CD4-positive, alpha-beta T cell treated with Interleukin-4 for 1 hour (primary cell): ENCODE data around the gene LYPD6B.

Source experiments
- DNase-seq, 2 donors: peaks; one replicate each; pipeline ENCODE4 v3.0.0-alpha.2; 2020 to 2022

LYPD6B gene

GRCh38 chr2:149167001-149167780 lies 128.7 kb downstream of the LYPD6B start:
- peak; percentile 15 to 28 for DNase-seq

GRCh38 chr2:149167941-149168340 lies 129.4 kb downstream of the LYPD6B start:
- peak in 1 of 2 donors; percentile 38 for DNase-seq

GRCh38 chr2:149169656-149170055 lies 131.2 kb downstream of the LYPD6B start:
- no peak for DNase-seq

- DNase-seq: no peak
Measured at GRCh38 chr2:149170156-149170555, 131.7 kb downstream of the LYPD6B start.

GRCh38 chr2:149170911-149171310 lies 132.4 kb downstream of the LYPD6B start:
- DNase-seq: no peak

DNA sequence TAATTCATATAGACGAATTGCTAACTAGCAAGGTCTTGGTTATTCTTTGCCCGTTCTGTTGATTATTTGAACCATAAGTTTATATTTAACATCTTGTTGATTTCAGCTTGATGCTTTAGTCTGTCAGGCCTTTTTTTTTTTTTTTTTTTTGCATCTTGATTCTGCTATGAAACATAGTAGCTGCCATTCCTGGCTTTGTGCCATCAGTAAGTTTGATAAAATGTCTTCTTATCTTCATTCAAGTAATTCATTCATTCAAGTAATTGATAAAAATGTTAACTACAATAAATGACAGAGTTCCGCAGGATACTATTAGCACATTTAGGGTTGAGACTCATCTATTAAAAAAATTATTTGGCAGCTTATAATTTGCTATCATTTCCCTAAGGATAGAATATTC lies 134.7 kb downstream of the LYPD6B start:
- DNase-seq: no peak

GRCh38 chr2:149175956-149176355 lies 137.5 kb downstream of the LYPD6B start:
- no peak for DNase-seq

DNA sequence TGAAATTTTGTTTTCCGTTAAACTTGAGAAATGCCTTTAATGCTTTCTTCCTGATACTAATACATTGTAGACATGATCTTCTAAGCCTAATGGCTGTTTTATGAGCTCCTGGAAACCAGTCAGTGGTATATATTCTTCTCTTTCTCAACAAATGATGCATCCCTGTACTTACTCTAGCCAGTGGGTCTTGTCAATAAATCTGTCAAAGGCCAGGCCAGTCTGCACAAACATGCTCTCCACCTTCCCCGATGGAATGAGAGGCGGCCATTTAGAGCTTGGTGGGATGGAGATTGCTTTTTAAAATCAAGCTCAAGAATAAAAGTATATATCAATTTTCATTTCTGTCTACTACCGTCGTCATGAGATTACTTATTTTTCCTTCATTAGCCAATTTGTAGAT lies 140.1 kb downstream of the LYPD6B start:
- no peak for DNase-seq

DNA sequence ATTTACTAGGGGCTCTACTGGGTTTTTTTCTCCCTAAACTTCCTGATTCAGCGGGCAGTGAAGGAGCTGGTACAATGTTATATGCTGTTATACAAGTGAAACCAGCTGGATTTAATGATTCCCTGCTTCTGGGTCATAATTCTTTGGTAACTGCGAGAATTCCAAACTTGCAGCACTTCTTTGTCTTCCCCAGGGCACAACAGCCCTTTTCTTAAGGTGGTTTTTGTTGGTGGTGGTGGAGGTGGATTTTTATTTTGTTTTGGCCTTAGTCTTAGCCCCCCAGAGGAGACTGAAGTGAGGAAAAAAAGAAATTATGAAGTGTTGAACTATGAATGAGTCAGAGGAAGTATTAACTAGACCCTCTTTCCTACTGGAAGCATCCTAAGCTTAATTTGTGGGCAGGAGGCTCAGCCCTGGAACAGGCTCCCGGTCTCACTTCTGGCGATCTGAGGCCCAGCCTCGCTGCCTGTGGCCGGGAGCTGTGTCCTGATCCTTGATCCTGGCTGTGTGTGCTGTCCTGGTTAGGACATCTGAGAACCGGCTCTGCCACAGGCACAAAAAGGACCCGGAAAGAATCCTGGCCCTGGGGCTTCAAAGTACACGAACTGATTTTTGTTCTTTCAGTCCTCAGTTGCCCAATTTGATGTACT lies 141.9 kb downstream of the LYPD6B start:
- DNase-seq: no peak

DNA sequence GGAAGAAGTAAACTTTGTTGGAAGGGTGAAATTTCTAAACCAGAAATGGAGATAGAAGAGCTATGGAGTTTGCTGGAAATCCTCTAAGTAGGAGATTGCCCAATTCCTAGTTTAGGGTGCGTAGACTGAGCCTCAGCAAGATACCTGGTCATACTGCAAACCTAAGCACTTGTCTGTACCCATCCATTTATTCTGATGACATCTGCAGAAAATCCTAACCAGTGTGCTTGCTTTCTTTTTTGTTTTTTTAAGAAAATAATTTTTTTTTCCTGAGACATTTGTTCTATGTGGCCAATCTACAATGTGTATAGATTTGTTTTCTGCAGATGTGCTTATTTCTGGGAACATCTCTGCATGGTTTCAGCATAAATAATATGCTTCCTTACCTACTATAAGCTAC lies 144.7 kb downstream of the LYPD6B start:
- no peak for DNase-seq

DNA sequence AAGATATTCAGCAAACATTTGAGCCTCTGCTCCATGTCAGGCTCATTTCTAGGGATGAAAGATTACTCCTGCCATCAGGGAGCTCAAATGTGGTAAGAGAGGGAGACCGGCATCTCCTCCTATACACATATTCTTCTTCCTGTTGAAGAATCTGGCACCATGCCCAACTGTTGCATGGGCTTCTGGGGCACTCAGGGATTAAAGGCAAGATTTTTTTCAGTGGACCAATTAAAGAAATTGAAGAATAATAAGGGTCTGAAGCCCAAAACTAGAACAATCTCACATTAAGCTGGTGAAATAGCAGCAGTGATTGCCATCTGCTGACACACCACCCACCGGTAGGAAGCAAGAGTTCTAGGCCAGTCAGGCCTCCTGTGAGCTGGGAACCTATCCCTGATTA lies 146.5 kb downstream of the LYPD6B start:
- DNase-seq: no peak

DNA sequence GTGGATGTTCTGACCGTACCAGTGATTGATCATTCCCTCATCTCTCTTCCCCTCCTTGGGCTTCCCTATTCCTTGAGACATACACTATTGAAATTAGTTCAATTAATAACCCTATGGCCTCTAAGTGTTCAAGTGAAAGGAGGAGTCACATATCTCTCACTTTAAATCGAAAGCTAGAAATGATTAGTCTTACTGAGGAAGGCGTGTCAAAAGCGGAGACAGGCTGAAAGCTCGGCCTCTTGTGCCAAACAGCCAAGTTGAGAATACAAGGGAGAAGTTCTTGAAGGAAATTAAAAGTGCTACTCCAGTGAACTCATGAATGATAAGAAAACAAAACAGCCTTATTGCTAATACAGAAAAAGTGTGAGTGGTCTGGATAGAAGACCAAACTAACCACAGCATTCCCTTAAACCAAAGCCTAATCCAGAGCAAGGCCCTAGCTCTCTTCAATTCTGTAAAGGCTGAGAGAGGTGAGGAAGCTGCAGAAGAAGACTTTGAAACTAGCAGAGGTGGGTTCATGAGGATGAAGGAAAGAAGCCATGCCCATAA lies 147.5 kb downstream of the LYPD6B start:
- DNase-seq: no peak

GRCh38 chr2:149187057-149187456 lies 148.6 kb downstream of the LYPD6B start:
- no peak for DNase-seq

- DNase-seq: no peak
Measured at GRCh38 chr2:149188291-149188690, 149.8 kb downstream of the LYPD6B start.

DNA sequence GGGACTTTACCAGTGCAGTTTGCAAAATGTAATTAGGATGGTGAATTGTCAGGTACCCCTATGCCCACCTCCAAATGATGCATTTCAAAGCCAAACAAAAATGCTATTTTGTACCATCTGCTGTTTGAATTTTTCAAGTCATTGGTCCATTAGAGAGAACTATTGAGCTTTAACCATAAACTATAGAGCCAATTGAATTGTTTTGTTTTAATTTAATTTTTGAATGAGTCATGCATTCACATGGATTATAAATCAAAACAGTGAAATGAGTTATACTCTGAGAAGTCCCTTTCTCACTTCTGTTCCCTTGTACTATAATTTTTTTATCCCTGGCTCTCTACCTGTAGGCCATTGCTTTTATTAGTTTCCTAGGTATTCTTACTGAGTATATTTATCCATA lies 151.3 kb downstream of the LYPD6B start:
- DNase-seq: no peak

DNA sequence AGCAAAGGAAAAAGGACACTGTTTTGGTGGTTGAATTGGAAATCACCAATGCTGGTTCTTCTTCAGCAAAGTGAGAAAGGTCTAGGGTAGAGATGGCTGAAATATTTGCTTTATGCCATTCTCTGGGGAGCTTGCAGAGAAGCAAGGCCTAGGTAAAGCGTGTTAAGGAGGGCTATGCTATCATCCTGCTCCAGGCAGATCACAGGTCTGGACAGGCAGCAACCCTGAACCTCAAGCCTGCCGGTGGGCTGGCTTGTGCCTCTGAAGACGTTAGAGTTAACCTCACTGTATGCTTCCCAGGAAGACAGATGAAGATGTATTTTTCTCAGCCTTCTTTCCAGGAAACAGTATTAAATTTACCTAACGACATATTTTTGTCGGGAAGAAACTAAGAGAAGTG lies 153.4 kb downstream of the LYPD6B start:
- DNase-seq: no peak

- DNase-seq: no peak
Measured at GRCh38 chr2:149192427-149192826, 153.9 kb downstream of the LYPD6B start.

DNA sequence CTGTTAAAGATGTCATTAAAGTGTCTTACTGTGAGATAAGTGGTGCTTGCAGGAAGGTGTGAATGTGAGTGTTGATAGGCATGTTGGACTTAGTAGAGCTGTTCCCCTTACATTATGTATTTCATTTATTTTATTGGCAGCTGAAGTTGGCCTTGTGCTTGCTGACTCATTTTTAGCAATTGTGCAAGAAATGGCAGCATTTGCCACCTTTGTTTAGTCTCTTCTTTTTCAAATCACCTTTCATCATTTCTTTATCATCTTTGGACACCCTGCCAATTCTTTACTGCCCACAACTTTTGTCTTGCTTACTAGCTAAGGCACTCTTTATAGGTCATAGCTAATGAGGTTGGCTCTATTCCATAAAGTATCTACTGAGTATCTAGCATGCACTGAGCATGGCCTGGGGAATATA lies 161.6 kb downstream of the LYPD6B start:
- DNase-seq: no peak

- DNase-seq: no peak
Measured at GRCh38 chr2:149204686-149205085, 166.2 kb downstream of the LYPD6B start.

- no peak for DNase-seq
Measured at GRCh38 chr2:149205143-149205542, 166.6 kb downstream of the LYPD6B start.

GRCh38 chr2:149213764-149214493 lies 175.4 kb downstream of the LYPD6B start:
- no peak for DNase-seq

DNA sequence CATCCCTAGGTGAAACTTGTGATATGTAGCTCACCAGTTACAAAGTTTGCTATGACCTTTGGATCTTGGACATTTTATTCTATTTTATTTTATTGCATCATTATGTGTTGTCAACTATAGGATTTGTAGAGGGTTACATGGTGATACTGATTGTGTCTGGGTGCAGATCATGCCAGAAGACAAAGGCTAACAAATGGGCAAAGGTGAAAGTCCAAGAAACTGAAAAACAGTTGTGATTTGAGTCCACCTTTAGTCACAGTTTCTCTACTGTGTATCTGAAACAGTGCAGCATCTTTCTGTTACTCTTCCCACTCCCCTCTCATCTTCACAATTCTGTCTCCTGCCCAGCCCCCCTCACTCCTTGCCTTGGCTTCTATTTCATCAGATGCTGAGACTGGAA lies 180.0 kb downstream of the LYPD6B start:
- no peak for DNase-seq

DNA sequence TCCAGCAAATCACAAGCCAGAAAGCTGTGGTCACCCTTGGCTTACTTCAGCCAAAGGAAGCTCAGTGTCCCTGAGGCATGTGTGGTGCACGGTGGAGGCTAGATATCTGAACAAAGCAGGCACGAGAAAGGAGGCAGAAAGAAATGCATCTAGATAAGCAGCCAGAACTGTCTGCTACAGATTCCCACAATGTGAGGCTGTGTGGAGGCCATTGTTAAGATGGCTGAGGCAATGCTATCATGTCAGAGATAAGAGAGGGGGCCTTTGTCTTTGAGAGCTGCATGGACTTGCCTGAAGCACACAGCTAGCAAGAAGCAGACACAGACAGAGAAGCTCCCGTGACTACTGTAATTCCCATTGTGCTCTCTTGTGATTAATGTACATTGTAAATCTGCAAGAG lies 181.4 kb downstream of the LYPD6B start:
- DNase-seq: no peak

DNA sequence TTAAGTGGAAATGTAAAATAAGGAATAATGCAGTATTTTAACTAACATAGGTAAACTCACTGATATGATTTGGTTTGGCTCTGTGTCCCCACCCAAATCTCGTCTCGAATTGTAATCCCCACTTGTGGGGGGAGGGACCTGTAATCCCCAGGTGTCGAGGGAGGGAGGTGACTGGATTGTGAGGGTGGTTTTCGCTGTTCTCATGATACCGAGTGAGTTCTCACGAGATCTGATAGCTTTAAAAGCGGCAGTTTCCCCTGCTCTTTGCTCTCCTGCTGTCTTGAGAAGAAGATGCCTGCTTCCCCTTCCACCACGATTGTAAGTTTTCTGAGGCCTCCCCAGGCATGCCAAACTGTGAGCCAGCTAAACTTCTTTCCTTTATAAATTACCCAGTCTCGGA lies 182.5 kb downstream of the LYPD6B start:
- DNase-seq: no peak
